HepG2 (cell line): ENCODE data around the gene NAA25. TPM values are rescaled to one million over a fixed set of nuclear protein-coding genes. Genes with fewer than 3 reads are reported as not detected.
A peak's percentile ranks its signal among the peaks of the same experiment; 100 is the strongest.

ENCODE experiments used
- CHD2 ChIP-seq: IDR thresholded peaks from 2 replicates; pipeline ENCODE4 v1.6.1; 2011; ENCODE audit warnings: low read depth, low read length, improper control_type of control experiment
- FOXA3 ChIP-seq: IDR thresholded peaks from 2 replicates; pipeline ENCODE4 v1.6.1; 2016; ENCODE audit warnings: missing genetic modification reagents, missing compliant biosample characterization
- HCFC1 ChIP-seq: fragments of 150-350 bp; IDR thresholded peaks from 2 replicates; pipeline ENCODE4 v1.6.1; 2014; ENCODE audit warnings: low read depth, low read length
- HDAC6 ChIP-seq: fragments of 200-600 bp; sonication (generic); IDR thresholded peaks from 2 replicates; pipeline ENCODE4 v1.7.0; 2017; ENCODE audit warnings: mild to moderate bottlenecking, antibody characterized with exemption, low read length, low read depth
- MIER2 ChIP-seq: IDR thresholded peaks from 2 replicates; pipeline ENCODE4 v1.6.1; 2016; ENCODE audit warnings: missing biosample characterization, missing genetic modification reagents
- MIER3 ChIP-seq: IDR thresholded peaks from 2 replicates; pipeline ENCODE4 v1.6.1; 2016; ENCODE audit warnings: missing compliant biosample characterization, borderline replicate concordance
- MTA1 ChIP-seq: sonication (generic); formaldehyde crosslinking; IDR thresholded peaks from 2 replicates; pipeline ENCODE4 v1.4.0; 2020; ENCODE audit warnings: missing genetic modification reagents, mild to moderate bottlenecking, borderline replicate concordance
- NFE2L1 ChIP-seq: sonication (generic); formaldehyde crosslinking; IDR thresholded peaks from 2 replicates; pipeline ENCODE4 v1.4.0; 2020; ENCODE audit warnings: missing genetic modification reagents, mild to moderate bottlenecking, borderline replicate concordance
- RFX1 ChIP-seq: fragments of 450-650 bp; IDR thresholded peaks from 2 replicates; pipeline ENCODE4 v1.6.1; 2017
- SPEN ChIP-seq: sonication (generic); formaldehyde crosslinking; IDR thresholded peaks from 2 replicates; pipeline ENCODE4 v1.5.1; 2020; ENCODE audit warnings: low read depth, mild to moderate bottlenecking, missing genetic modification reagents
- STAT5B ChIP-seq: sonication (generic); formaldehyde crosslinking; IDR thresholded peaks from 2 replicates; pipeline ENCODE4 v1.4.0; 2020; ENCODE audit warnings: missing genetic modification reagents
- TFDP2 ChIP-seq: sonication (generic); formaldehyde crosslinking; IDR thresholded peaks from 2 replicates; pipeline ENCODE4 v1.4.0; 2020; ENCODE audit warnings: missing genetic modification reagents
- ZNF282 ChIP-seq: fragments of 450-650 bp; IDR thresholded peaks from 2 replicates; pipeline ENCODE4 v1.6.1; 2018; ENCODE audit not compliant: partially characterized antibody
- ZNF337 ChIP-seq: sonication (generic); formaldehyde crosslinking; IDR thresholded peaks from 2 replicates; pipeline ENCODE4 v1.5.1; 2020; ENCODE audit warnings: missing genetic modification reagents, low read depth, mild to moderate bottlenecking, borderline replicate concordance
- ZNF749 ChIP-seq: sonication (generic); formaldehyde crosslinking; IDR thresholded peaks from 2 replicates; pipeline ENCODE4 v1.8.0; 2022; ENCODE audit warnings: mild to moderate bottlenecking, missing genetic modification reagents, moderate library complexity, borderline replicate concordance
- ZSCAN5A ChIP-seq: sonication (generic); formaldehyde crosslinking; IDR thresholded peaks from 2 replicates; pipeline ENCODE4 v1.8.0; 2022; ENCODE audit warnings: mild to moderate bottlenecking, missing genetic modification reagents, borderline replicate concordance
- polyA plus RNA-seq, 8 experiments: library from polyadenylated mRNA; depleted of rRNA in 3 of 8; stranded (reverse) in 7 of 8; unstranded in 1 of 8; fragments of >200 nt; fragmentation: Illumina TruSeq in 4 of 8; extraction: Trizol in 4 of 8; gene quantifications; 2 replicates each; pipeline versions ENCODE4 v1.2.1 to v1.2.3, GENCODE V29; 2011 to 2016; ENCODE audit warnings: low read depth in 4 of 8, missing spikeins in 1 of 8, mixed read lengths in 1 of 8; ENCODE audit not compliant: insufficient read depth in 1 of 8
- total RNA-seq, 5 experiments: library from RNA; depleted of rRNA; stranded (reverse); fragments of >200 nt; fragmentation: Illumina TruSeq; extraction: Trizol; gene quantifications; 2 replicates each; pipeline ENCODE4 v1.2.3, GENCODE V29; 2016; ENCODE audit warnings: low read depth in 1 of 5
- TF ChIP-seq, protein P1 (sequence below): sonication (generic); formaldehyde crosslinking; IDR thresholded peaks from 2 replicates; pipeline ENCODE4 v1.5.0; 2020; ENCODE audit warnings: missing genetic modification reagents, mild to moderate bottlenecking, borderline replicate concordance
- TF ChIP-seq, protein P2 (sequence below): sonication (generic); formaldehyde crosslinking; IDR thresholded peaks from 2 replicates; pipeline ENCODE4 v1.5.0; 2020; ENCODE audit warnings: mild to moderate bottlenecking, missing genetic modification reagents, moderate library complexity
- TF ChIP-seq, protein P3 (sequence below): sonication (generic); formaldehyde crosslinking; IDR thresholded peaks from 2 replicates; pipeline ENCODE4 v1.4.0; 2020; ENCODE audit warnings: missing genetic modification reagents

Gene NAA25
- total and polyA plus RNA-seq, 2 of the 13 experiments (the other 11 are each of a cell fraction or from before 2014, with no cell fraction given), result 11.4 to 32.0 TPM

- TF ChIP-seq ZNF749 (CRISPR knock-in tag) (no peak), MIER3 (CRISPR knock-in tag) (peak; percentile 66; the same call in 1 of the 2 replicates), TFDP2 (CRISPR knock-in tag) (0 out of 2 replicates have a peak, but pooled peaks have one; percentile 15), HDAC6 (no peak), RFX1 (no peak), CHD2 (no peak), ZNF282 (no peak), FOXA3 (CRISPR knock-in tag) (peak; percentile 54), MIER2 (0 out of 2 replicates have a peak, but pooled peaks have one; percentile 40), NFE2L1 (CRISPR knock-in tag) (no peak), STAT5B (CRISPR knock-in tag) (no peak), SPEN (CRISPR knock-in tag) (peak; percentile 79), HCFC1 (no peak), ZSCAN5A (CRISPR knock-in tag) (0 out of 2 replicates have a peak, but pooled peaks have one; percentile 4), ZNF337 (CRISPR knock-in tag) (no peak), MTA1 (peak; percentile 70; the same call in 1 of the 2 replicates)
- TF ChIP-seq, protein P1, sequence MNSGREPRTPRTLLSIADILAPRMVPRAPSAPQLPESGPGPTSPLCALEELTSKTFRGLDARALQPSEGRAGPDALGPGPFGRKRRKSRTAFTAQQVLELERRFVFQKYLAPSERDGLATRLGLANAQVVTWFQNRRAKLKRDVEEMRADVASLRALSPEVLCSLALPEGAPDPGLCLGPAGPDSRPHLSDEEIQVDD (CRISPR knock-in tag), result no peak
- TF ChIP-seq, protein P2, sequence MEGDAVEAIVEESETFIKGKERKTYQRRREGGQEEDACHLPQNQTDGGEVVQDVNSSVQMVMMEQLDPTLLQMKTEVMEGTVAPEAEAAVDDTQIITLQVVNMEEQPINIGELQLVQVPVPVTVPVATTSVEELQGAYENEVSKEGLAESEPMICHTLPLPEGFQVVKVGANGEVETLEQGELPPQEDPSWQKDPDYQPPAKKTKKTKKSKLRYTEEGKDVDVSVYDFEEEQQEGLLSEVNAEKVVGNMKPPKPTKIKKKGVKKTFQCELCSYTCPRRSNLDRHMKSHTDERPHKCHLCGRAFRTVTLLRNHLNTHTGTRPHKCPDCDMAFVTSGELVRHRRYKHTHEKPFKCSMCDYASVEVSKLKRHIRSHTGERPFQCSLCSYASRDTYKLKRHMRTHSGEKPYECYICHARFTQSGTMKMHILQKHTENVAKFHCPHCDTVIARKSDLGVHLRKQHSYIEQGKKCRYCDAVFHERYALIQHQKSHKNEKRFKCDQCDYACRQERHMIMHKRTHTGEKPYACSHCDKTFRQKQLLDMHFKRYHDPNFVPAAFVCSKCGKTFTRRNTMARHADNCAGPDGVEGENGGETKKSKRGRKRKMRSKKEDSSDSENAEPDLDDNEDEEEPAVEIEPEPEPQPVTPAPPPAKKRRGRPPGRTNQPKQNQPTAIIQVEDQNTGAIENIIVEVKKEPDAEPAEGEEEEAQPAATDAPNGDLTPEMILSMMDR (CRISPR knock-in tag), result no peak
- TF ChIP-seq, protein P3, sequence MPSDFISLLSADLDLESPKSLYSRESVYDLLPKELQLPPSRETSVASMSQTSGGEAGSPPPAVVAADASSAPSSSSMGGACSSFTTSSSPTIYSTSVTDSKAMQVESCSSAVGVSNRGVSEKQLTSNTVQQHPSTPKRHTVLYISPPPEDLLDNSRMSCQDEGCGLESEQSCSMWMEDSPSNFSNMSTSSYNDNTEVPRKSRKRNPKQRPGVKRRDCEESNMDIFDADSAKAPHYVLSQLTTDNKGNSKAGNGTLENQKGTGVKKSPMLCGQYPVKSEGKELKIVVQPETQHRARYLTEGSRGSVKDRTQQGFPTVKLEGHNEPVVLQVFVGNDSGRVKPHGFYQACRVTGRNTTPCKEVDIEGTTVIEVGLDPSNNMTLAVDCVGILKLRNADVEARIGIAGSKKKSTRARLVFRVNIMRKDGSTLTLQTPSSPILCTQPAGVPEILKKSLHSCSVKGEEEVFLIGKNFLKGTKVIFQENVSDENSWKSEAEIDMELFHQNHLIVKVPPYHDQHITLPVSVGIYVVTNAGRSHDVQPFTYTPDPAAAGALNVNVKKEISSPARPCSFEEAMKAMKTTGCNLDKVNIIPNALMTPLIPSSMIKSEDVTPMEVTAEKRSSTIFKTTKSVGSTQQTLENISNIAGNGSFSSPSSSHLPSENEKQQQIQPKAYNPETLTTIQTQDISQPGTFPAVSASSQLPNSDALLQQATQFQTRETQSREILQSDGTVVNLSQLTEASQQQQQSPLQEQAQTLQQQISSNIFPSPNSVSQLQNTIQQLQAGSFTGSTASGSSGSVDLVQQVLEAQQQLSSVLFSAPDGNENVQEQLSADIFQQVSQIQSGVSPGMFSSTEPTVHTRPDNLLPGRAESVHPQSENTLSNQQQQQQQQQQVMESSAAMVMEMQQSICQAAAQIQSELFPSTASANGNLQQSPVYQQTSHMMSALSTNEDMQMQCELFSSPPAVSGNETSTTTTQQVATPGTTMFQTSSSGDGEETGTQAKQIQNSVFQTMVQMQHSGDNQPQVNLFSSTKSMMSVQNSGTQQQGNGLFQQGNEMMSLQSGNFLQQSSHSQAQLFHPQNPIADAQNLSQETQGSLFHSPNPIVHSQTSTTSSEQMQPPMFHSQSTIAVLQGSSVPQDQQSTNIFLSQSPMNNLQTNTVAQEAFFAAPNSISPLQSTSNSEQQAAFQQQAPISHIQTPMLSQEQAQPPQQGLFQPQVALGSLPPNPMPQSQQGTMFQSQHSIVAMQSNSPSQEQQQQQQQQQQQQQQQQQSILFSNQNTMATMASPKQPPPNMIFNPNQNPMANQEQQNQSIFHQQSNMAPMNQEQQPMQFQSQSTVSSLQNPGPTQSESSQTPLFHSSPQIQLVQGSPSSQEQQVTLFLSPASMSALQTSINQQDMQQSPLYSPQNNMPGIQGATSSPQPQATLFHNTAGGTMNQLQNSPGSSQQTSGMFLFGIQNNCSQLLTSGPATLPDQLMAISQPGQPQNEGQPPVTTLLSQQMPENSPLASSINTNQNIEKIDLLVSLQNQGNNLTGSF (CRISPR knock-in tag), result no peak
Observed at GRCh38 chr12:112013601-112014402, 94.8 kb downstream of the NAA25 start (continued).
